ENCODE results near the gene DDX51. TPM values are rescaled to one million over a fixed set of nuclear protein-coding genes. Genes with fewer than 3 reads are reported as not detected.

DDX51 gene
- total RNA-seq, 1 donor from 2014 or later: 10.2 TPM

- Histone ChIP-seq H3K79me2 (ENCODE audit: insufficient read depth, low read length) (no peaks in the 10 kb centered on the region), H2AFZ (ENCODE audit: low read depth, low read length) (no peak overlapping the region), H3K27me3 (ENCODE audit: insufficient read depth, low read length) (peaks cover 2% of the 10 kb centered on the region), H3K9me3 (ENCODE audit: insufficient read depth, low read depth, low read length) (peaks cover 6% of the 10 kb centered on the region), H3K9ac (ENCODE audit: low read length) (no peak overlapping the region), H3K27ac (ENCODE audit: low read depth, low read length) (no peak overlapping the region), H3K4me3 (ENCODE audit: insufficient read depth, low read depth, low read length) (no peak overlapping the region), H3K36me3 (ENCODE audit: insufficient read depth, low read length) (no peaks in the 10 kb centered on the region), H3K4me2 (ENCODE audit: low read length) (no peak overlapping the region), H4K20me1 (ENCODE audit: insufficient read depth, low read length) (peaks cover 4% of the 10 kb centered on the region), H3K4me1 (ENCODE audit: insufficient read depth, low read length) (peaks cover 21% of the 10 kb centered on the region)
- FAIRE-seq (no peak), DNase-seq (ENCODE audit: low read depth) (no peak)
- TF ChIP-seq EZH2 (IDR thresholded peaks at IDR 0.05; ENCODE audit: insufficient read depth, low read length) (no peak), CTCF (IDR thresholded peaks at IDR 0.05; ENCODE audit: insufficient read depth, low read depth, low read length) (no peak)
- Mint-ChIP-seq H3K4me3 (ENCODE audit: unreplicated experiment) (no peak overlapping the region), H3K4me1 (ENCODE audit: low read depth, unreplicated experiment) (no peaks in the 10 kb centered on the region), H3K27ac (ENCODE audit: unreplicated experiment) (no peak overlapping the region), H3K9me3 (ENCODE audit: unreplicated experiment) (peaks cover 3% of the 10 kb centered on the region), H3K36me3 (ENCODE audit: low read depth, unreplicated experiment) (no peaks in the 10 kb centered on the region), H3K27me3 (ENCODE audit: low read depth, unreplicated experiment) (peaks cover 42% of the 10 kb centered on the region)
Measured at GRCh38 chr12:132166801-132167591, 22.9 kb upstream of the DDX51 start.

GRCh38 chr12:132166093-132166492, 22.0 kb upstream of the DDX51 start:
- Histone ChIP-seq H2AFZ (ENCODE audit: low read depth, low read length) (no peak overlapping the region), H3K4me1 (ENCODE audit: insufficient read depth, low read length) (peaks cover 21% of the 10 kb centered on the region), H3K27ac (ENCODE audit: low read depth, low read length) (no peak overlapping the region), H3K4me2 (ENCODE audit: low read length) (no peak overlapping the region), H3K79me2 (ENCODE audit: insufficient read depth, low read length) (no peaks in the 10 kb centered on the region), H3K36me3 (ENCODE audit: insufficient read depth, low read length) (no peaks in the 10 kb centered on the region), H3K9me3 (ENCODE audit: insufficient read depth, low read depth, low read length) (peaks cover 6% of the 10 kb centered on the region), H3K9ac (ENCODE audit: low read length) (no peak overlapping the region), H3K27me3 (ENCODE audit: insufficient read depth, low read length) (peaks cover 2% of the 10 kb centered on the region), H4K20me1 (ENCODE audit: insufficient read depth, low read length) (peaks cover 13% of the 10 kb centered on the region), H3K4me3 (ENCODE audit: insufficient read depth, low read depth, low read length) (no peak overlapping the region)
- no peak for FAIRE-seq
- Mint-ChIP-seq H3K9me3 (ENCODE audit: unreplicated experiment) (peaks cover 3% of the 10 kb centered on the region), H3K4me3 (ENCODE audit: unreplicated experiment) (no peak overlapping the region), H3K4me1 (ENCODE audit: low read depth, unreplicated experiment) (no peaks in the 10 kb centered on the region), H3K27ac (ENCODE audit: unreplicated experiment) (no peak overlapping the region), H3K36me3 (ENCODE audit: low read depth, unreplicated experiment) (no peaks in the 10 kb centered on the region), H3K27me3 (ENCODE audit: low read depth, unreplicated experiment) (peaks cover 39% of the 10 kb centered on the region)
- DNase-seq (ENCODE audit: low read depth): no peak
- no peak for TF ChIP-seq CTCF (IDR thresholded peaks at IDR 0.05; ENCODE audit: insufficient read depth, low read depth, low read length)

- Histone ChIP-seq H3K4me1 (ENCODE audit: insufficient read depth, low read length) (peaks cover 21% of the 10 kb centered on the region), H2AFZ (ENCODE audit: low read depth, low read length) (no peak overlapping the region), H3K4me2 (ENCODE audit: low read length) (no peak overlapping the region), H3K27me3 (ENCODE audit: insufficient read depth, low read length) (peaks cover 2% of the 10 kb centered on the region), H3K9ac (ENCODE audit: low read length) (no peak overlapping the region), H3K27ac (ENCODE audit: low read depth, low read length) (no peak overlapping the region), H3K9me3 (ENCODE audit: insufficient read depth, low read depth, low read length) (peaks cover 6% of the 10 kb centered on the region), H4K20me1 (ENCODE audit: insufficient read depth, low read length) (peaks cover 14% of the 10 kb centered on the region), H3K79me2 (ENCODE audit: insufficient read depth, low read length) (no peaks in the 10 kb centered on the region), H3K4me3 (ENCODE audit: insufficient read depth, low read depth, low read length) (no peak overlapping the region), H3K36me3 (ENCODE audit: insufficient read depth, low read length) (no peaks in the 10 kb centered on the region)
- Mint-ChIP-seq H3K27ac (ENCODE audit: unreplicated experiment) (no peak overlapping the region), H3K36me3 (ENCODE audit: low read depth, unreplicated experiment) (no peaks in the 10 kb centered on the region), H3K9me3 (ENCODE audit: unreplicated experiment) (peaks cover 3% of the 10 kb centered on the region), H3K27me3 (ENCODE audit: low read depth, unreplicated experiment) (peaks cover 35% of the 10 kb centered on the region), H3K4me1 (ENCODE audit: low read depth, unreplicated experiment) (no peaks in the 10 kb centered on the region), H3K4me3 (ENCODE audit: unreplicated experiment) (no peak overlapping the region)
- no peak for TF ChIP-seq CTCF (IDR thresholded peaks at IDR 0.05; ENCODE audit: insufficient read depth, low read depth, low read length)
- TF ChIP-seq EZH2 (IDR thresholded peaks at IDR 0.05; ENCODE audit: insufficient read depth, low read length): no peak
- no peak for FAIRE-seq
- no peak for DNase-seq (ENCODE audit: low read depth)
Measured at GRCh38 chr12:132165584-132165983, 21.5 kb upstream of the DDX51 start.

Data from astrocyte (in vitro differentiated cells and primary cell).